Tibial artery (tissue), 4 donors: ENCODE results near the gene BACH2.

Source experiments
- DNase-seq, 2 donors: peaks; one replicate each; pipeline ENCODE4 v3.0.0-alpha.2; 2019
- H3K27ac ChIP-seq, 2 donors: fragments of 200-600 bp; sonication (generic) in 1 of 2; 1 replicate in 1 of 2; 2 replicates in 1 of 2; pipeline ENCODE4 v1.5.1; 2018 to 2019; ENCODE audit warnings: mild to moderate bottlenecking in 1 of 2
- H3K27me3 ChIP-seq, 2 donors: fragments of 200-600 bp; sonication (generic) in 1 of 2; one replicate each; pipeline versions ENCODE4 v1.5.1 to v1.6.0; 2016 to 2019
- H3K36me3 ChIP-seq, 3 donors: fragments of 200-600 bp; sonication (generic) in 2 of 3; one replicate each; pipeline ENCODE4 v1.5.1; 2016 to 2019; ENCODE audit warnings: mild to moderate bottlenecking in 2 of 3
- H3K4me1 ChIP-seq, 4 donors: fragments of 200-600 bp; sonication (generic) in 2 of 4; 1 replicate in 3 of 4; 2 replicates in 1 of 4; pipeline ENCODE4 v1.5.1; 2016 to 2019
- H3K4me3 ChIP-seq, 2 donors: fragments of 200-600 bp; sonication (generic) in 1 of 2; 1 replicate in 1 of 2; 2 replicates in 1 of 2; pipeline ENCODE4 v1.5.1; 2018 to 2019; ENCODE audit warnings: mild to moderate bottlenecking in 2 of 2
- H3K9me3 ChIP-seq, 3 donors: fragments of 200-600 bp; sonication (generic) in 1 of 3; one replicate each; pipeline ENCODE4 v1.5.1; 2016 to 2019
- CTCF ChIP-seq, 2 experiments: fragments of 200-600 bp in 1 of 2; fragments of 450-650 bp in 1 of 2; IDR thresholded peaks; one replicate each; pipeline ENCODE4 v1.5.1; 2017 to 2019; ENCODE audit warnings: antibody characterized with exemption in 2 of 2, mild to moderate bottlenecking in 1 of 2, moderate library complexity in 1 of 2
- intact Hi-C: fragments of 100-400 bp; cut with DNase I; formaldehyde crosslinking; loops from one replicate; pipeline ENCODE4 v1.15.0; 2023; ENCODE audit warnings: low total_unique reads

BACH2 gene

GRCh38 chr6:89938014-89938413, 358.6 kb downstream of the BACH2 start:
- Histone ChIP-seq H3K4me1 (peaks cover 0 to 19% (median 7%) of the 10 kb centered on the region in 4 donors), H3K4me3 (no peak overlapping the region), H3K36me3 (peaks cover 0 to 13% (median 0%) of the 10 kb centered on the region in 3 donors), H3K27ac (no peak overlapping the region), H3K27me3 (no peaks in the 10 kb centered on the region), H3K9me3 (no peaks in the 10 kb centered on the region)
- no peak for TF ChIP-seq CTCF (IDR thresholded peaks at IDR 0.05)
- intact Hi-C loops: no loop called here
- DNase-seq: no peak

GRCh38 chr6:89936177-89936576, 360.5 kb downstream of the BACH2 start:
- Histone ChIP-seq H3K36me3 (peaks cover 3 to 28% (median 10%) of the 10 kb centered on the region in 3 donors), H3K9me3 (no peaks in the 10 kb centered on the region), H3K27me3 (no peaks in the 10 kb centered on the region), H3K4me3 (no peak overlapping the region), H3K4me1 (peaks cover 0 to 6% (median 3%) of the 10 kb centered on the region in 4 donors), H3K27ac (no peak overlapping the region)
- intact Hi-C loops: no loop called here
- TF ChIP-seq CTCF (IDR thresholded peaks at IDR 0.05): no peak
- DNase-seq: no peak

GRCh38 chr6:89934685-89935366, 361.8 kb downstream of the BACH2 start:
- intact Hi-C loops: no loop called here
- H3K27me3 ChIP-seq: no peaks in the 10 kb centered on the region
- no peak overlapping the region for H3K4me3 ChIP-seq
- no peaks in the 10 kb centered on the region for H3K4me1 ChIP-seq
- TF ChIP-seq CTCF (IDR thresholded peaks at IDR 0.05): no peak
- no peak overlapping the region for H3K27ac ChIP-seq
- DNase-seq: no peak
- H3K9me3 ChIP-seq: no peaks in the 10 kb centered on the region
- H3K36me3 ChIP-seq: peaks cover 3 to 28% (median 10%) of the 10 kb centered on the region in 3 donors

GRCh38 chr6:89932245-89932802, 364.3 kb downstream of the BACH2 start:
- Histone ChIP-seq H3K27me3 (no peaks in the 10 kb centered on the region), H3K27ac (no peak overlapping the region), H3K4me3 (no peak overlapping the region), H3K9me3 (no peaks in the 10 kb centered on the region), H3K36me3 (peaks cover 3 to 25% (median 10%) of the 10 kb centered on the region in 3 donors), H3K4me1 (no peaks in the 10 kb centered on the region)
- no peak for DNase-seq
- TF ChIP-seq CTCF (IDR thresholded peaks at IDR 0.05): no peak
- intact Hi-C loops: no loop called here

- H3K9me3 ChIP-seq: no peaks in the 10 kb centered on the region
- intact Hi-C loops: no loop called here
- H3K27ac ChIP-seq: no peak overlapping the region
- H3K4me3 ChIP-seq: no peak overlapping the region
- DNase-seq: no peak
- H3K4me1 ChIP-seq: no peaks in the 10 kb centered on the region
- TF ChIP-seq CTCF (IDR thresholded peaks at IDR 0.05): no peak
- H3K36me3 ChIP-seq: peaks cover 3 to 17% (median 10%) of the 10 kb centered on the region in 3 donors
- H3K27me3 ChIP-seq: no peaks in the 10 kb centered on the region
Measured at GRCh38 chr6:89930789-89931188, 365.9 kb downstream of the BACH2 start.
